RWPE1 (cell line): ENCODE data around the gene SLC30A1.
"Not testable (repeated sequence)": the region's sequence is repeated elsewhere in the genome, so short reads cannot be mapped to it uniquely, and the experiment has no call there.

Experiments used
- CTCF ChIA-PET: fragments of 350-600 bp; sonication (Branson Sonifier 250); formaldehyde crosslinking; extraction: SDS; loops from one replicate; lab custom pipeline; 2021; lab: Yijun Ruan, JAX
- POLR2A ChIA-PET: fragments of 400-600 bp; formaldehyde crosslinking; extraction: SDS; loops from one replicate; lab custom pipeline; 2020; ENCODE audit warnings: antibody characterized with exemption; ENCODE audit not compliant: low non-redundant PET; lab: Yijun Ruan, JAX
- DNase-seq: peaks from one replicate; pipeline ENCODE4 v3.0.0; 2012; ENCODE audit warnings: low spot score
- H3K27ac ChIP-seq: fragments of 450-650 bp; 2 replicates; pipeline ENCODE4 v1.5.1; 2017
- CTCF ChIP-seq: fragments of 450-650 bp; conservative IDR thresholded peaks from 2 replicates; pipeline ENCODE4 v1.5.1; 2017; ENCODE audit warnings: low read depth, mild to moderate bottlenecking

The SLC30A1 gene

GRCh38 chr1:211543025-211543424 lies 35.9 kb downstream of the SLC30A1 start:
- ChIA-PET POLR2A (no interaction called here), CTCF (interaction anchor here (0.6 kb wide), 1 partner anchor 48 kb away, joined by 5 read pairs; no protein-coding TSS in a partner anchor)
- TF ChIP-seq CTCF: no peak
- no peak overlapping the region for H3K27ac ChIP-seq
- DNase-seq: no peak

- H3K27ac ChIP-seq: no peak overlapping the region
- CTCF ChIA-PET: interaction anchor here (0.6 to 1.0 kb wide), 2 partner anchors 27 to 66 kb away, joined by 3 to 4 read pairs; no protein-coding TSS in a partner anchor
- POLR2A ChIA-PET: no interaction called here
- TF ChIP-seq CTCF: no peak
- DNase-seq: no peak
Observed at GRCh38 chr1:211541720-211542477, 37.1 kb downstream of the SLC30A1 start.

- POLR2A ChIA-PET: no interaction called here
- H3K27ac ChIP-seq: no peak overlapping the region
- DNase-seq: no peak
- TF ChIP-seq CTCF: no peak
- CTCF ChIA-PET: interaction anchor here (0.6 to 0.7 kb wide), 3 partner anchors 27 to 136 kb away, joined by 3 to 4 read pairs (median 3); no protein-coding TSS in a partner anchor
Observed at GRCh38 chr1:211541278-211541677, 37.7 kb downstream of the SLC30A1 start.

GRCh38 chr1:211540824-211541223 lies 38.1 kb downstream of the SLC30A1 start:
- POLR2A ChIA-PET, H3K27ac ChIP-seq, DNase-seq: not testable (repeated sequence)
- CTCF ChIA-PET: interaction anchor here (0.6 to 0.7 kb wide), 3 partner anchors 26 to 136 kb away, joined by 3 to 4 read pairs (median 3); no protein-coding TSS in a partner anchor

- no peak for DNase-seq
- ChIA-PET POLR2A (no interaction called here), CTCF (no interaction called here)
- no peak overlapping the region for H3K27ac ChIP-seq
- no peak for TF ChIP-seq CTCF
Observed at GRCh38 chr1:211538287-211538686, 40.7 kb downstream of the SLC30A1 start.

GRCh38 chr1:211537253-211537652 lies 41.7 kb downstream of the SLC30A1 start:
- ChIA-PET POLR2A (no interaction called here), CTCF (no interaction called here)
- no peak for DNase-seq
- H3K27ac ChIP-seq: 0 out of 2 replicates have a peak overlapping the region, but pooled peaks have one; percentile 14
- no peak for TF ChIP-seq CTCF

GRCh38 chr1:211536606-211537005 lies 42.4 kb downstream of the SLC30A1 start:
- ChIA-PET CTCF (no interaction called here), POLR2A (no interaction called here)
- DNase-seq: no peak
- TF ChIP-seq CTCF: no peak
- no peak overlapping the region for H3K27ac ChIP-seq
